GM12878 (cell line): ENCODE measurements around the gene ATF6. TPM values are rescaled to one million over a fixed set of nuclear protein-coding genes. Genes with fewer than 3 reads are reported as not detected.

Experiments
- ATAC-seq: fragments of 200-7000 bp; cut with Tn5 transposase; 3 replicates; pipeline ENCODE4 v1.9.1; 2020; ENCODE audit warnings: mild to moderate bottlenecking, moderate library complexity
- BruUV-seq: library from RNA; stranded (reverse); fragments of 400-500 nt; replicated peaks from 2 replicates; lab custom pipeline; 2021; lab: Mats Ljungman, UMichigan
- CTCF ChIA-PET: fragments of 300-600 bp; sonication (Branson Sonifier 250); formaldehyde crosslinking; extraction: SDS; loops from one replicate; lab custom pipeline; 2021; ENCODE audit warnings: inconsistent platforms; lab: Yijun Ruan, JAX
- POLR2A ChIA-PET: fragments of 350-600 bp; formaldehyde crosslinking; extraction: SDS; loops from one replicate; lab custom pipeline; 2021; ENCODE audit warnings: inconsistent platforms; lab: Charles Lee
- RAD21 ChIA-PET: fragments of 300-600 bp; sonication (Branson Sonifier 250); formaldehyde crosslinking; loops from one replicate; lab custom pipeline; 2023; ENCODE audit warnings: antibody characterized with exemption; ENCODE audit not compliant: unreplicated experiment; lab: Charles Lee
- SMC1A ChIA-PET: fragments of 300-600 bp; sonication (Branson Sonifier 250); formaldehyde crosslinking; loops from one replicate; lab custom pipeline; 2023; ENCODE audit not compliant: unreplicated experiment, uncharacterized antibody; lab: Charles Lee
- DNase-seq: peaks from one replicate; pipeline ENCODE4 v3.0.0-alpha.2; 2011; ENCODE audit warnings: low read depth, low spot score
- FAIRE-seq: peaks from 3 replicates; lab custom pipeline; 2011; peaks lifted over from hg19 to GRCh38; lab: Jason Lieb, UNC
- H2AFZ ChIP-seq: 2 replicates; pipeline ENCODE4 v1.6.0; 2011; ENCODE audit warnings: low read depth, low read length, control low read depth; ENCODE audit not compliant: control insufficient read depth
- H3K27ac ChIP-seq: 2 replicates; pipeline ENCODE4 v1.5.1; 2011; ENCODE audit warnings: control low read depth; ENCODE audit not compliant: control insufficient read depth, insufficient read depth
- H3K27me3 ChIP-seq, 2 experiments: replicated peaks in 1 of 2; 2 replicates each; pipeline versions ENCODE4 v1.6.0 to v1.6.1; 2011; ENCODE audit warnings: low read length in 1 of 2; ENCODE audit not compliant: control insufficient read depth in 2 of 2, insufficient read depth in 2 of 2
- H3K36me3 ChIP-seq, 2 experiments: 2 replicates each; pipeline ENCODE4 v1.5.1; 2011; ENCODE audit warnings: low read length in 1 of 2; ENCODE audit not compliant: control insufficient read depth in 2 of 2, insufficient read depth in 2 of 2
- H3K4me1 ChIP-seq: 2 replicates; pipeline ENCODE4 v1.6.1; 2011; ENCODE audit warnings: mild to moderate bottlenecking, low read length, moderate library complexity, mixed read lengths; ENCODE audit not compliant: control insufficient read depth, insufficient read depth
- H3K4me2 ChIP-seq: 2 replicates; pipeline ENCODE4 v1.6.0; 2011; ENCODE audit warnings: control low read depth; ENCODE audit not compliant: control insufficient read depth, insufficient read depth
- H3K4me3 ChIP-seq: fragments of 200-600 bp; sonication (generic); 2 replicates; pipeline ENCODE4 v1.5.1; 2016
- H3K79me2 ChIP-seq: 2 replicates; pipeline ENCODE4 v1.6.0; 2011; ENCODE audit warnings: low read length; ENCODE audit not compliant: control insufficient read depth, insufficient read depth
- H3K9ac ChIP-seq: 2 replicates; pipeline ENCODE4 v1.8.0; 2011; ENCODE audit warnings: low read length, control low read depth, mixed read lengths; ENCODE audit not compliant: control insufficient read depth, insufficient read depth
- H3K9me3 ChIP-seq: replicated peaks from 3 replicates; pipeline ENCODE4 v1.5.1; 2011; ENCODE audit warnings: mild to moderate bottlenecking, low read length; ENCODE audit not compliant: control insufficient read depth, insufficient read depth
- H4K20me1 ChIP-seq: 2 replicates; pipeline ENCODE4 v1.6.0; 2011; ENCODE audit not compliant: control insufficient read depth, insufficient read depth
- CBX5 ChIP-seq: sonication (generic); IDR thresholded peaks from 2 replicates; pipeline ENCODE4 v1.6.1; 2016; ENCODE audit warnings: low read depth, moderate library complexity, mild to moderate bottlenecking, inconsistent platforms
- EP300 ChIP-seq, 2 experiments: fragments of 150-350 bp in 1 of 2; IDR thresholded peaks; 2 replicates each; pipeline ENCODE4 v1.6.1; 2011 to 2012; ENCODE audit warnings: low read depth in 2 of 2, low read length in 2 of 2, borderline replicate concordance in 1 of 2, improper control_type of control experiment in 1 of 2, inconsistent platforms in 1 of 2; ENCODE audit not compliant: control insufficient read depth in 1 of 2
- EZH2 ChIP-seq: IDR thresholded peaks from 2 replicates; pipeline ENCODE4 v1.6.1; 2012; ENCODE audit warnings: low read depth, mild to moderate bottlenecking, control low read depth, inconsistent platforms, low read length, borderline replicate concordance; ENCODE audit not compliant: control insufficient read depth
- GATAD2B ChIP-seq: fragments of 450-650 bp; conservative IDR thresholded peaks from 2 replicates; pipeline ENCODE4 v1.6.1; 2017; ENCODE audit warnings: low read depth, mild to moderate bottlenecking, moderate library complexity
- HCFC1 ChIP-seq: fragments of 150-350 bp; IDR thresholded peaks from 2 replicates; pipeline ENCODE4 v1.6.1; 2014; ENCODE audit warnings: low read length
- JUNB ChIP-seq: IDR thresholded peaks from 2 replicates; pipeline ENCODE4 v1.6.1; 2016; ENCODE audit warnings: antibody characterized with exemption, mild to moderate bottlenecking
- NFYA ChIP-seq: IDR thresholded peaks from 2 replicates; pipeline ENCODE4 v1.6.1; 2011; ENCODE audit warnings: low read depth, mild to moderate bottlenecking, low read length, improper control_type of control experiment, borderline replicate concordance
- PAX8 ChIP-seq: fragments of 450-650 bp; IDR thresholded peaks from 2 replicates; pipeline ENCODE4 v1.6.1; 2017; ENCODE audit warnings: mild to moderate bottlenecking, moderate library complexity
- POLR2AphosphoS2 ChIP-seq: IDR thresholded peaks from 2 replicates; pipeline ENCODE4 v1.6.1; 2011; ENCODE audit warnings: low read depth, mild to moderate bottlenecking, low read length, improper control_type of control experiment, moderate library complexity
- RBBP5 ChIP-seq: fragments of 200-600 bp; sonication (generic); conservative IDR thresholded peaks from 2 replicates; pipeline ENCODE4 v1.6.1; 2016
- RUNX3 ChIP-seq: IDR thresholded peaks from 2 replicates; pipeline ENCODE4 v1.6.1; 2012; ENCODE audit warnings: low read length, inconsistent platforms
- SIX5 ChIP-seq: IDR thresholded peaks from 2 replicates; pipeline ENCODE4 v1.6.1; 2011; ENCODE audit warnings: mild to moderate bottlenecking, low read depth, low read length, moderate library complexity; ENCODE audit not compliant: severe bottlenecking
- SRF ChIP-seq, 2 experiments: IDR thresholded peaks; 2 replicates each; pipeline ENCODE4 v1.6.1; 2011; ENCODE audit warnings: low read depth in 2 of 2, low read length in 2 of 2, mild to moderate bottlenecking in 1 of 2, moderate library complexity in 1 of 2
- STAT3 ChIP-seq: IDR thresholded peaks from 2 replicates; pipeline ENCODE4 v1.6.1; 2011; ENCODE audit warnings: low read depth, low read length, improper control_type of control experiment
- WRNIP1 ChIP-seq: IDR thresholded peaks from 2 replicates; pipeline ENCODE4 v1.6.1; 2011; ENCODE audit warnings: low read depth, low read length, improper control_type of control experiment, borderline replicate concordance
- ZBED1 ChIP-seq: IDR thresholded peaks from 2 replicates; pipeline ENCODE4 v1.6.1; 2016; ENCODE audit warnings: borderline replicate concordance
- ZZZ3 ChIP-seq: IDR thresholded peaks from 2 replicates; pipeline ENCODE4 v1.6.1; 2011; ENCODE audit warnings: low read depth; ENCODE audit not compliant: control insufficient read depth, insufficient read length
- WGBS: methylation state at CpG from one replicate; pipeline ENCODE4 v1.1.6; 2016; ENCODE audit warnings: low lambda C conversion rate; ENCODE audit not compliant: insufficient replicate concordance, insufficient coverage; ENCODE audit errors: missing lambda C conversion rate; 5-methylcytosine and 5-hydroxymethylcytosine counted together
- in situ Hi-C: fragments of 300-500 bp; cut with MboI; formaldehyde crosslinking; loops from 9 replicates; pipeline ENCODE4 v1.14.3; 2018; ENCODE audit warnings: mixed read lengths
- intact Hi-C: fragments of 100-400 bp; cut with micrococcal nuclease; formaldehyde crosslinking; loops from one replicate; pipeline ENCODE4 v1.14.2; 2022; ENCODE audit not compliant: unreplicated experiment
- polyA plus RNA-seq, 11 experiments: library from polyadenylated mRNA; depleted of rRNA in 4 of 11; unstranded in 6 of 11; stranded (reverse) in 5 of 11; fragments of >200 nt; fragmentation: Nextera tagmentation in 4 of 11; fragmentation: Illumina TruSeq in 1 of 11; extraction: Ambion mirVana in 4 of 11; extraction: Trizol in 1 of 11; gene quantifications; 1 replicate in 1 of 11; 2 replicates in 10 of 11; pipeline versions ENCODE4 v1.2.1 to v1.2.3, GENCODE V29; 2011 to 2016; ENCODE audit warnings: inconsistent platforms in 2 of 11, missing spikeins in 2 of 11, low read depth in 1 of 11
- total RNA-seq, 4 experiments: library from RNA; depleted of rRNA in 3 of 4; stranded (reverse); fragments of >200 nt in 3 of 4; fragmentation: Illumina TruSeq in 1 of 4; extraction: Trizol in 1 of 4; gene quantifications; 2 replicates each; pipeline versions ENCODE4 v1.2.1 to v1.2.3, GENCODE V29; 2013 to 2021
- TF ChIP-seq, protein P1 (sequence below): IDR thresholded peaks from 2 replicates; pipeline ENCODE4 v1.6.1; 2011; ENCODE audit warnings: borderline replicate concordance, low read depth, mild to moderate bottlenecking, moderate library complexity, low read length; ENCODE audit not compliant: insufficient read depth, poor library complexity, severe bottlenecking

ATF6 gene
- total and polyA plus RNA-seq, 10 of the 15 experiments (the other 5 are each of a cell fraction or from before 2014, with no cell fraction given): 7.8 to 24.3 (median 14.7) TPM

- Histone ChIP-seq H3K9ac (no peak overlapping the region), H3K4me1 (no peaks in the 10 kb centered on the region), H2AFZ (no peak overlapping the region), H4K20me1 (no peaks in the 10 kb centered on the region), H3K4me2 (no peak overlapping the region), H3K4me3 (no peak overlapping the region), H3K36me3 (no peaks in the 10 kb centered on the region), H3K9me3 (peaks cover 4% of the 10 kb centered on the region; the same call in 2 of the 3 replicates), H3K27me3 (peaks cover 0 to 2% of the 10 kb centered on the region in 2 experiments; a peak in 2 of 4 replicates), H3K27ac (no peak overlapping the region), H3K79me2 (no peaks in the 10 kb centered on the region)
- ChIA-PET CTCF (no interaction called here), SMC1A (no interaction called here), POLR2A (no interaction called here), RAD21 (no interaction called here)
- BruUV-seq: no TSS peak
- ATAC-seq (no peak), DNase-seq (no peak), FAIRE-seq (no peak)
- TF ChIP-seq EP300 (IDR thresholded peaks at IDR 0.05; ENCODE audit: borderline replicate concordance in 1 of 2, control insufficient read depth in 1 of 2, low read depth in 2 of 2, low read length in 2 of 2) (no peak), GATAD2B (no peak), RUNX3 (no peak), SIX5 (no peak), ZBED1 (no peak), RBBP5 (no peak), CBX5 (no peak), HCFC1 (no peak), NFYA (no peak), ZZZ3 (no peak), SRF (IDR thresholded peaks at IDR 0.05; ENCODE audit: low read depth in 2 of 2, low read length in 2 of 2) (no peak), WRNIP1 (no peak), JUNB (no peak), STAT3 (no peak), POLR2AphosphoS2 (no peak), EZH2 (no peak), PAX8 (no peak)
- TF ChIP-seq, protein P1, sequence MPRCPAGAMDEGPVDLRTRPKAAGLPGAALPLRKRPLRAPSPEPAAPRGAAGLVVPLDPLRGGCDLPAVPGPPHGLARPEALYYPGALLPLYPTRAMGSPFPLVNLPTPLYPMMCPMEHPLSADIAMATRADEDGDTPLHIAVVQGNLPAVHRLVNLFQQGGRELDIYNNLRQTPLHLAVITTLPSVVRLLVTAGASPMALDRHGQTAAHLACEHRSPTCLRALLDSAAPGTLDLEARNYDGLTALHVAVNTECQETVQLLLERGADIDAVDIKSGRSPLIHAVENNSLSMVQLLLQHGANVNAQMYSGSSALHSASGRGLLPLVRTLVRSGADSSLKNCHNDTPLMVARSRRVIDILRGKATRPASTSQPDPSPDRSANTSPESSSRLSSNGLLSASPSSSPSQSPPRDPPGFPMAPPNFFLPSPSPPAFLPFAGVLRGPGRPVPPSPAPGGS: no peak
- in situ Hi-C loops: no loop called here
- intact Hi-C loops: no loop called here
- 33% methylated on average over 9 of the region's 9 CpGs for WGBS
Measured at GRCh38 chr1:162009501-162010174, 243.5 kb downstream of the ATF6 start.
